Measurements from ENCODE around the gene CHPF2.

CHPF2 gene

DNA sequence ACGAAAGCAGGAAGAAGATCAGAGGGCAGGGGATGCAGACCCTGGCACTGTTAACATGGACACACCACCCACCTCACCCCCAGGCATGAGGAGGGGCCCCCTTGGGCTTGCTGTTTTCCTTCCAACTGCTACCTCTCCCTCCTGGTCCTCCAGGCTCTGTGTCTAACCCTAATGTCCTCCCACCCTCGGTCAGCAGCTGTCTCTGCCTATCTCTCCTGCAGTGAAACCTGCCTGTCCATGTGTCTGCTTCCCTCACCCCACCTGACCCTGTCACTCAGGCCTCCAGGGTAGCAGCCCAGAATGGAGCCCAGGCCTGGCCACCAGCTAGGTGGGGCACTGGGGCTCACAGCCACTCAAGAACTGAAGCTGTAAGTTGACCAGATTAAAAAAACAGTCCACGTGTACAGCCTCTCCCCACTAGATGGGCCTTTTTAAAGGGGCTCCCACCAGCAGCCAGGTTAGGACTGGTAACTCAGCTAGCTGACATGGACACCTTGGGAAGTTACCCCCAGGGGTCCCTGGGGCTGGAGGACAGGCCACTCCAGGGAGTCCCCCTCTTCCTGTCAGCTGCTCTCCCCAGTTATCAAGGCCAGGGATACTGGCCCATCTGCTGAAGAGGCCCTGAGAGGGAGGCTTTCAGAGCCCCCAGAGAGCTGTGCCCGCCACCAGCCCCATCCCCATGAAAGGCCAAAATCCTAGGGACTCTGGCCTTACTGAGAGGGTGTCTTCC is 14.7 kb downstream of the CHPF2 start:
- DNase-seq (ENCODE audit: low spot score): no peak

DNA sequence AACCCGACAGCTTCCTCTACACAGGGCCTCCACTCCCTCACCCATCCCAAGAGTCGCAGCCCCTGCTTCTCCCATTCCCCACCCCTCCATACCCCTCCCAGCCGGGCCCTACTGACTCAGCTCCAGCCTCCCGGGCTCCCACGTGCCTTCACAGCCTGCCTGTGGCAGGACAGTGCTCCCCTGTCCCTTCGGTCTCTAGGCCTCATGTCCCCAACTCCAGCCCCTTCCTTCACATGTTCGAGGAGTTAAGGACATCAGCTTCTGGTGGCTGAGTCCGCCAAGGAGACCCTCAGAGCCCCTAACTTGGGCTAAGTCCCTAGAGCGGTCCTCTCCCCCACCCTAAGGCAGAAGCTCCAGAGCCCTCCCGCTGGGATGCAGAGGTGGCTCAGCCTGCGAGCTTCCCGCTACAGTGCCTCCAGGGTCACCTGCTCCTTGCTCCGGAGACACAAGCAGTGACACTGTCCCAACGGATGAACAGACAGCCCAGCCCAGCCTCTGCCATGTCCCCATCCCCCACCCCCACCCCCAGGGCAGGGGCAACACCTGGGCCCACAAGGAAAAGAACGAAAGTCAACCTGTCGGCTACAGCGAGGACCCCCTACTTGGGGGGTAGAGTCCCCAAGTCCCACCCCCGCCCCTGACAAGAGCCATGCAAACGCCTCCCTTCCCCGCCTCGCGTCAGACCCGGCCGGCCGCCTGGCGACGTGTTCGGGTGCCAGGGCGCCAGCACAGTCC is 15.5 kb downstream of the CHPF2 start:
- peak; percentile 56 for DNase-seq (ENCODE audit: low spot score)

DNA sequence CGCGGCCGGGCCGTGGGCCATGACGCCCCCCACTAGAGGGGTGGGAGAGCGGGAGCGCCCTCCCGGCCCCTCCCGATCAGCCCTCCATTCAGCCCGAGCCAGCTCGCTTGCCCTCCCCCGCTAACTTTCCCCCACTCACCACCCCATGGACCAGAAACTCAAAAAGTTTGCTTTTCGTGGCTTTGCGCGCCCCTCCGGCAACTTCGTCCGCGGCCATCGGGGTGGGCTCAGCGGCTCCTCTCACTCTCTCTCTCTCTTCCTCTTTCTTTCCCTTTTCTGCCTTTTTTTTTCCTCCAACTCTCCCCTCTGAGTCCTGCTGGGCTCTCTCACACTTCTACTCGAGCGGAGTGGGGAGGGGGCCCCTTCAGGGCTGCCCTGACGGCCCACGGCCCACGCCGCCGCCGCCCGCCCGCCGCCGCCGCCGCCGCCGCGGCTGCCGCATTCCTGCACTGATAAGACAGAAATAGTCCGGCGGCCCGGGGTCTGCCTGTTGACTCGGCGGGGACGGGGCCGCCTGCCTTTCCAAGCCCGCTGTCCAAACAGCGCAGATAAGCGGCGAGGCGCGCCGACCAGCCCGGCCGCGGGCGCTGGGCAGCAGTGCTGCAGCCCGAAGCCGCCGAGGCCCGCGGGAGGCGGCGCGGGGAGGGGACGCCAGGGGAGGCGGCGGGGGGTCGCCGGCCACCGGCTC is 16.2 kb downstream of the CHPF2 start, which contains the start of gene SMARCD3:
SMARCD3 (minus strand) TSS at position 349 of the 688 bp plus-strand sequence; CDS start at position 217, 132 bp downstream.
- peak; percentile 84 for DNase-seq (ENCODE audit: low spot score)

DNA sequence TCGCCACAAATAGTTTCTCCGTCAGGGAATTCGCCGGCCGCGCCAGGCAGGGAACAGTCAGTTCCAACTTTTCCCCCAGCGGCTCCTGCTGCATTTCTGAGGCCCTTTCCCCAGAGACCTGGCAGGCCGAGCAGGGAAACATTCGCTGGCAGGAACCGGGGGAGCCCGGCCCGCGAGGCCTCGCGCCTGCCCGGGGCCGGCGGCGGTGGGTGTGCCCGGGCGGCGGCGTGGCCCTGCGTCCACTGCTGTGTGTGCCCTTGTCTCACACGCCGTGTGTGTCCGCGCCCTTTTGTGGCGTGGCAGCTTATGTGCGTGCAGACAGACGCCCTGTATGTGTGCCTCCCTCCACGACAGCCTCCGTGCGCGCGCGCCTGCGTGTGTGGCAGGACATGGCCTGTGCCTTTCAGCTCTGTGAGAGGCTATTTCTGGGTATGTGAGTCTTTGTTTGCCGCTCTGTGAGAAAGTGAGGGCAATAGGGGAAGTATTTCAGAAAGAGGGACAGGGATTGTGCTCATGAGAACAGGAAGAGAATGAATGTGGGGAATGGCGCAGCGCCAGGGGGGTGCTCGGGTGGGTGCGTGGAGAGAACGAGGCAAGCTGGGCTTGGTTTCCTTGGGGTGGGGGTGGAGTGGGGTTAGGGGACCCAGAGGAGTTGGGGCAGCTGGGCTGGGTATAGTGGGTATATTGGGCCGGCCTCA is 16.9 kb downstream of the CHPF2 start:
- DNase-seq (ENCODE audit: low spot score): peak; percentile 84

DNA sequence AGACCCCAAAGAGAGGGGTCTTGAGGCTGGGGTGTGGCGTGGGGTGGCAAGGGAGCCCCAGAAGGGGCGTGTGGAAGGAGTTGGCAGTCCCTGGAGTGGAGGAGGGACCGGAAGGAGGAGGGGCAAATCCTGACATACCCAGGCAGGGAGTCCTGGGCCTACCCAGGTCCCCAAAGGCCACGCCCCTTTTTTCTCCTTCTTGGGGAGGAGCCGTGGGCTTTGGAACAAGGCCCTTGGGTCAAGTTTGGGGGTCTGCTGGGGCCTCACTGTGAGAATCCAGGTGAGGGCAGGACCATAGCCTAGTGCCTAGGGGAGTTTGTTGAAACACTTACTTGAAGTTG is 17.4 kb downstream of the CHPF2 start:
- peak; percentile 86 for DNase-seq (ENCODE audit: low spot score)

DNA sequence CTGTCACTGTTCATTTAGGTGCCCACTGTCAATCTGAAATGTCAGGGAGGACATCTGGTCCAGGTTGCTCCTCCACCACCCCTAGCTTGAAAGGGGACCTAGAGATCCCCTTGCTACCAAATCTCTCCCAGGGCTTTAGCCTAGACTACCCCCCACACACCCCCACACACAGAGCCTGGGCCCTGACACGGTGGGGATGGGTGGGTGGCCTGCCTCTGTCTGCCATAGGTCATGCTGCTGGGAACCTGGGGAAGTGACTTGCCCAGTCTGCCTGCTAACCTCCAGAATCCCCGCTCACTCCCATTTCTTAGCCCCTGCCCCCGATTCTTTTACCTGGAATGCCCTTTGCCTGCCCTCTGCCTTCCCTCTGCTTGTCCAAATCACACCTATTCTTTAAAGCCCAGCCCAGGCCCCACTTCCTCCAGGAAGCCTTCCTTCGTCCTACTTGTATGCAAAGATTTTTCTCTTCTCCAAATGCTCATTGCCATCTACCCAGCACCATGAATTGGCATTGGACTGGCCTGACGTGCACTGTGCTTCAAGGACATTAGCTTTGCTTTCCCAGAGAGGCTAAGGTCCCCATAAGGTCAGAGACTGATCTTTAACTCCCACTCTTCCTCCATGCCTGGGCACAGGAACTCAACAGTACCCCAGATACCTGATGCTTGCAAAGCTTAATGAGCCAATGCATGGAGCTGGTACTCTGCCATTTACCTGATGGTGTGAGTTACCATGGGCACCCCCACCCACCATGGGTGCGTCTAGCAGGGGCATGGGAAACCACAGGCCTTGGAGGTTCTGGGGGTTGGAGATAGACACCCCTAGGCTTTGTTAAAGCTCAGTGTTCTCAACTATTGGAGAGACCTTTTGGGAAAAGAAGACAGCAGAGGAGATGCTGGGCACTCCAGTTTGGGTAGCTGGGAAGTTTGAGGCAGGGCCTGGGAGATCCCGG is 18.2 kb downstream of the CHPF2 start:
- no peak for DNase-seq (ENCODE audit: low spot score)

DNA sequence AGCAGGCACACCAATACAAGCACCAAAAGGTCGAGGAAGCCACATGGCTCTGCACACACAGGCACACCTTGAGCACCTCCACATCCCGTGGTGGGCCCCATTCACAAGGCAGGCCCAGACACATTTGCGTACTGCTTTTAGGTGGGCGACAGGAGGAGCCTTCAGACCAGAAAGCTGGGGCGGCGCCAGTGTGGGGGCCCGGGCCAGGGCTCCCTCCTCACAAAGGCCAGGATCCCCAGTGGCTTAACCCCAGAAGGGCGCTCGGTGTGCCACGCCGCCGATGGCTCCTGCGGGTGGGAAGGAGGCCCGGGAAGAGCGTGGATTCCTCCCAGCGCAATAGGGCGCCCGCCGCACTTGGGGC is 19.0 kb downstream of the CHPF2 start:
- DNase-seq (ENCODE audit: low spot score): no peak

DNA sequence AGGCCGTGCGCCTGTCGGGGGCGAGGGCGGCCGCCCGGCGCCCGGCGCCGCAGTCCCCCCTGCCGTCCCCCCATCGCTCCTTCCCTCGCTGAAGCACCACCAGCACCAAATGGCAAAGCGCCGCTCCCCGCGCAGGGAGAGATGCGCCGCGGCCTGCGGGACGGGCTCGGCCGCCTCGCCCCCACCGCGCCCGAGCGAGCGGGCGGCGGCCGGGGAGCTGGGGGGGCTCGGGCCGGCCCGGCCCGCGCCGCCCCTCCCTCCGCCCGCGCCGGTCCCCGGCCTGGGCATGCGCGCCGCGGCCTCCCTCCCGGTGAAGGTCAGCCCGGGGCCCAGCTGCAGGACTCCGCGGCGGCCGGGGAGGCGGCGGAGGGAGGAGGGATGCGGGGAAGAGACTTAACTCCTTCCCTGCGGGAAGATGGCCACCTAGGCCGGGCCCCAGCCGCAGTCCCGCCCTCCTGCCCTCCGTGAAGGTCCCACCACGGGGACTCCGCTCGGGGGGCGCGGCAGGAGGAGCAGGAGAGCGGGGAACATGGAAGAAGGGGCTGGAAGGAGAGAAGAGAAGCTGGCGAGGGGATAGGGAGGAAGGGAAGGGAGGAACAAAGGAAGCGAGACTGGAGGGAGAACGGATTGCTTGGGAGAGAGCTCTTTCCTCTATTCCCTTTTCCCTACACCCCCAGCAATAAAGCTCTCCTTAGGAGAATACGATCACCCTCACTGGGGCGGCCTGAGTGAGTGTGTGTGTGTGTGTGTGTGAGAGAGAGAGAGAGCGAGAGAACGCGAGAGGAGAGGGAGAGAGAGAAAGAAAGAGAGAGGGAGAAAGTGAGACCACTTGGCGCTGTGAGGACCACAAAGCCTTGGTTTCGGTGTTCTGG is 19.6 kb downstream of the CHPF2 start:
- peak; percentile 97 for DNase-seq (ENCODE audit: low spot score)

DNA sequence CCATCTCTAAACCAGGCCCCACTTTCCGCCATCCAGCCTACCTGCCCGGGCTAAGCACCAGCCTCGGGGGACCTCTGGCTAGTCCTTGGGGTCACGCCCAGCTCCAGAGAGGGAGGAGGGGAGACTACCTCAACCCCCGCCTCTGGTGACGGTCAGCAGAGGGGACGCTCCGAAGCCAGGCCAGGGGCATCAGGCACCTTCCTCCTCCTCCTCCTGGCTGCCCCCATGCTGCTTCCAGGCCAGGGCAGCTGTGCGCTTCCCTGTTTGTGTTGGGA is 20.2 kb downstream of the CHPF2 start:
- DNase-seq (ENCODE audit: low spot score): no peak

DNA sequence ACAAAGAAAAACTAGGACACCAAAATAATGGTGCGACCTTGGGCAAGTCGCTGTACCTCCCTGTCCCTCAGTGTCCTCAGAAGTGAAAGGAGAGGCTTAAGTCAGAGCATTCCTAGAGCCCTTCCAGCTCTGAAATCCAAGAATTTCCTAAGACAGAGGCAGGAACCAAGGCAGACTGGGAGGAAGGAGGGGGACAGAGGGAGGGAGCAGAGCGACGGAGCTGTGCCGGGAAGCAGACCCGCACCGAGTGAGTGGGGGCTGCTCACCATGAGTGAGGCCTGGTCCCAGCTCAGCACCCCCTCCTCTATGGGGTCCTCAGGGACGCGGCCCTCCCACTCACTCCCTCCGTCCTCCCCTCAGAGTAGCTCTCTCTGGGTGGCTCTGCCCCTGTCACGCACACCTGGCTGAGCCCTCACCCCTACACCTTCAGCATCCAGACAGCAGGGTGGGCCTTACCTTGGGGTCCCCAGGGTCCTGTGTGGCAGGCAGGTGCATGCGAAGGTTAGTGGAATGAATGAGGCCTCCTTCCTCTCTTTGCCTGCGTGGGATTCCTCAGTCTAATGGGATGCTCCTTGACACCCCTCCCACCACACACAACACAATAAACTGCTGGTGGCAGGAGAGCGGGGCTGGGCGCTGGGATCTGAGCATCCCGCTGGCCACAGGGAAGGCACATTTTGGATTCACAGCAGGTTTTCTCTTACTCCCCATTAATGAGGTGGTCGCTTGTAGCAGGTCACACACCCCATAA is 20.9 kb downstream of the CHPF2 start:
- DNase-seq (ENCODE audit: low spot score): no peak

DNA sequence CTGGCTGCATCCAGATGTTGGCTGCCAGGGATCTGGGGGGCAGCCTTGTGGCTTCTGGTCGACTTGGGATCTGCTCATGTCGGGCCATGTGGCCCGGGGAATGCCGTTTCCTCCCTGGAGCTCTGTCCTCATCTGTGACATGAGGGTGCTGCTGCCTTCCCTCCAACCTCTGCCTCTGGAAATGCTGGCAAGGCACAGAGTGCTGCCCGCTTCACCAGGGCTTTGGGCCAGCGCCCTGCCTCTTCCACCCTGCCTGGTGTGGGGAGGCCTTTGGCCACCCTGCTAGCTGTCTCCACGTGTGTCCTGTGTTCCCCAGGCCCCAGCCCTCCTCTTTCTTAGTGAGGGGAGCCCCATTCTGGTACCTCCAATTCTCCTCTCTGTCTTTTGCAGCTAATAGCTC is 22.0 kb downstream of the CHPF2 start:
- DNase-seq (ENCODE audit: low spot score): no peak

DNA sequence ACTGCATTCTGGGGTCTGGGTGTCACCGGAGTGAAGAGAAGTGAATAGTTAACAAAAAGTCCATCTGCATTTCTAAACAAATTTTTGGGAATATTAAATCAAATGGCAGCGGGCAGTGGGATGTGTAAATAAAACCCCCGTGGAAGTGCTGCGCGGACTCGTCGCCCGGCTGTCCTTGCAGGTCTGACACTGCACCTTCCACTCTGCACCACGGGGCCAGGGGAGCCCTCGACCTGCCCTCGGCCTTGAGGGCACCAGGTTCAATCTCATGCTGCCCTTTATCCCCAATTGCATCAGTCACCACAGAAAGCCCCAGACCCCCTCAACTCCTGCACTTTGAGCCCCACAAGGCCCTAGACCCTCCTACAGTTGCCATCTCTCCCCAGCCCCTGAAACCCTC is 22.6 kb downstream of the CHPF2 start:
- DNase-seq (ENCODE audit: low spot score): no peak

DNA sequence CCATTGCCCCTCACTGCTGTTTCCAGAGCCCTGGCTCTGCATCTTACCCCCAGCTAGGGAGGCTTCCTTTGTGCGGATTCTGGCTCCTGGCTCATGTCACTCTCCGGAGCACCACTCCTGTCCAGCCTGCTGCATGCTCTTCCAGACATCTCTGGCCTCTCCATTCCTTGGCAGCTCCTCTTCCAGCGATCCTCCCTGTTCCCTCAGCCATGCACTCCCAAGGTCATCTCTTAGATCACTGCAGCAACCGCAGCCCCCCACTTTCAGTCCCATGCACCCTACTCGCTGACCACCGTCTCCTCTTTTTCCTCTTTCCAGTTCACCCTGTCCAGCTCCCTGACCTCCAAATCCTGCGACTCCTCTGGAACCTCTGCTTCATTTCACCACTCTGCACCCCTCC is 23.1 kb downstream of the CHPF2 start:
- no peak for DNase-seq (ENCODE audit: low spot score)

DNA sequence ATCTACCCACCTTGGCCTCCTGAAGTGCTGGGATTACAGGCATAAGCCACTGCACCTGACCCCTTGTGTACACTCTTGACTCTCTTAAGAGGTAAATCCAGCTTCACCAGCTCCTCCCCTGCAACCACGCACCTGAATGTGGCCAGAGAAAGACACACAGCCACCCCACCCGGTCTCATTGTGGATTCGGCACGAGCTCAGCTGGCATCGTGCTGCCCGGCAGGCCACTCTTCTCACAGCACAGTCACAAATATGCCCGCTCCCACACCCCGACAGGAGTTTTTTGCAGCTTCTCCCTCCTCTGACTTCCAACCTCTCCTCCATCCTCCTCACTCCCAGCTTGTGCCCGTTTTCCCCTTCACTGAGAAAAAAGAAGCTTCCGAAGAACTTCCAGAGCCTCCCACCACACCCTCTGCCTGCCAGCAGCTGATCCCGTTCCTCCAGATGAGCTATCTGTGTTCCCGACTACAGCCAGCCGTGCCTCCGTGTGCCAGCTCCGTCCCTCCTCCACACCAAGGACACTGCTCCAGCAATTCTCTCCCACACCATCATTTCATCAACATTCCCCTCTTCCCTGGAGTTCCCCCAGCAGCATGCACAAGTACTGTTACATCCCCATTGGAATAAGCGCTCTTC is 24.2 kb downstream of the CHPF2 start:
- DNase-seq (ENCODE audit: low spot score): peak; percentile 35

DNA sequence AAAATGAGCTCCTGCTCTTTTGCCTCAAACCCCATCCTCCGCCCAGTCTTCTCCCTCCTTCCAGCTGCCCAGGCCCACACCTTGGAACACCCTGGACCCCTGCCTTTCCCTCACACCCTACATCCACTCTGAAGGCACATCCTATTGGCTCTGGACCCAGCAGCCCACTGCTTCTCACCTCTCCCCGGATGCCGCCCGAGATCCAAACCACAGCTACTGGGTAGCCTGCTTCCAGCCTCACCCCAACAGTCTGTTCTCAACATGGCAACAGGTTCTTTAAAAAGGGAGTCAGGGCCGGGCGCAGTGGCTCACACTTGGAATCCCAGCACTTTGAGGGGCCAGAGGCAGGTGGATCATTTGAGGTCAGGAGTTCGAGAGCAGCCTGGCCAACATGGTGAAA is 25.7 kb downstream of the CHPF2 start:
- DNase-seq (ENCODE audit: low spot score): no peak

DNA sequence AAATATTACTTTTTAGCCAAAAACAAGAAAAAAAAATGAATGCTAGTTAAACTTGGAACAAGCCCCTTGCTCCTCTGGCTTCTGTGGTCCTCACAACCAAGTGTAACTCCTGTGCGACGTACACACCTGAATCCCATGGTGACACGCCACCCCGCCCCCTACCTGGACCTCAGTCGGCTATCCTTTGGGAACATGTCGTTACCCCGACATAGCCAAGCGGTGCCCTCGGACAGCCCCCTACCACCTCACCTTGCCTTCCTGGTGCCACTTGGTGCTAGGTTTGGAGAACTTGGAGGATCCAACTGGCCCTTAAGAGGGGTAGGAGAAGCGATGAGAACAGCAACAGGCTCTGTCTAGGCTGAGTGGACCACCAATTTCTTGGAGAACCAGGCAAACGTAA is 28.2 kb downstream of the CHPF2 start:
- no peak for DNase-seq (ENCODE audit: low spot score)

DNA sequence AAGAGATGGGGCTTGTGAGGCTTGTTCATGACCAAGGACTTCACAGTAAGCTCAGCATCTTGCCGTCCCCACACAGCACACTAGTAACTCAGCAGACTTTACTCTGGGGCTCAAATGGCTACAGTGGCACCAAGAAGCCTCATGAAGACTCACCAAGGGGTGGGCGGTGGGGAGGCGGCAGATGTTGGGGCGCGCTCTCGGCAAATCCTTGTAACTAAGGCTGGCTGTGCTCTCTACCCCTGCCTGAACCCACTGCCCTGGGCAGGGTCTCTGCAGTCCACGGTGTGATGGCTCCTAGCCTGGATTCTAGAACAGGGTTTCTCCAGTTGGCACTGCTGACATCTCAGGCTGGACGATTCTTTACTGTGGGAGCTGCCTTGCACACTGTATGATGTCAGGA is 28.6 kb downstream of the CHPF2 start:
- no peak for DNase-seq (ENCODE audit: low spot score)

DNA sequence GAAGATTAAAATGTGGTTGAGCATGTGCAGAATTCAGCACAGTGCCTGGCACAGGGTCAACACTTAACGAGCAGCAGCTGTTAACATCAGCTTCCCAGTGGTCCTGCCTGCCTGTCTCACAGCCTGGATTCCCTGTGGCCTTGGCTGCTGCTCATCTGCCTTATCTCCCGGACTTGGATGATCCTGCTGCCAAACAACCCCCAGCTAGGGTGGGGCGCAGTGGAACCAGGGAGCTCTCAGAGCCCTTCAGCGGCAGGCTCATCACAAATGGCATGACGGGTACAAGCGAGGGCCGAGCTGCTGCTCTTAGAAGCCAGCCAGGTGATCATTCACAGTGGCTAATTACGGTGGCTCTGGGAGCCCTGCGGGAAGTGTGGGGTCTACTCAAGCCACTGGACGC is 29.2 kb downstream of the CHPF2 start:
- DNase-seq (ENCODE audit: low spot score): no peak

DNA sequence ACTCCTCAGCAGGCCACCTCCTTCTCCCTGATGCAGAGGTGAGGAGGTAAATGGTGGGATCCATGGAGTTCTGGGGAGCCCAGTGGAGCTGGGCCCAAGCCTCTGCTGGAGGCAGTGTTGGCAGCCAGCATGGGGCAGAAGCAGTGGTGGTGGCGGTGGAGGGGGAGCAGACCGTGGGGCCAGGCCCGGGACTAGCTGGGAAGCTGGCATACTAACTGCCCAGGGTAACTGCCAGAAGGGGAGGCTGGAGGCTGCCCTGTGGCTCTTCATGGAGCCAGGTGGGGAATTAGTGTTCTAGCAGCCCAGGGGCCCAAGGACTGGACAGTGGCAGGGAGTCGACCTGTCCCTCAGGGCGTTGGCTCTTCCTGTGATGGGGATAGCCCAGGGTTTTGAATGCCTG is 32.3 kb downstream of the CHPF2 start:
- DNase-seq (ENCODE audit: low spot score): no peak

All from GM03348 (cell line).